8988T (cell line): ENCODE results near the gene PROSER3.

Source experiments
- DNase-seq: peaks from one replicate; pipeline ENCODE4 v3.0.0; 2011

The PROSER3 gene

GRCh38 chr19:35739275-35740107, 18.5 kb upstream of the PROSER3 start:
- no peak for DNase-seq

- DNase-seq = no peak
Measured at GRCh38 chr19:35740108-35740422, 17.9 kb upstream of the PROSER3 start.

- peak; percentile 100 for DNase-seq
Measured at GRCh38 chr19:35740423-35741202, 17.4 kb upstream of the PROSER3 start.

GRCh38 chr19:35741203-35741515, 16.8 kb upstream of the PROSER3 start:
- DNase-seq = no peak

GRCh38 chr19:35742121-35742724, 15.8 kb upstream of the PROSER3 start, which contains the start of gene IGFLR1:
Gene IGFLR1 (minus strand): TSS chr19:35742452. CDS start chr19:35741180, 1,272 bp downstream.
- no peak for DNase-seq

GRCh38 chr19:35743640-35744429, 14.1 kb upstream of the PROSER3 start:
- DNase-seq = no peak

- peak; percentile 81 for DNase-seq
Measured at GRCh38 chr19:35744430-35745327, 13.3 kb upstream of the PROSER3 start.

- DNase-seq = peak; percentile 94
Measured at GRCh38 chr19:35745328-35746086, 12.5 kb upstream of the PROSER3 start, which contains the start of the genes PSENEN and U2AF1L4. Gene PSENEN (plus strand): TSS chr19:35745651. CDS start chr19:35745931, 280 bp downstream. Gene U2AF1L4 (minus strand): TSS chr19:35745418. CDS start chr19:35745391, 27 bp downstream.

- DNase-seq = no peak
Measured at GRCh38 chr19:35746087-35746462, 11.9 kb upstream of the PROSER3 start.

- DNase-seq = no peak
Measured at GRCh38 chr19:35746531-35746930, 11.4 kb upstream of the PROSER3 start.

GRCh38 chr19:35748106-35749020, 9.6 kb upstream of the PROSER3 start, which contains the start of gene LIN37:
Gene LIN37 (plus strand): TSS chr19:35748576. CDS start chr19:35748725, 149 bp downstream.
- peak; percentile 90 for DNase-seq

- DNase-seq = no peak
Measured at GRCh38 chr19:35750167-35750566, 7.8 kb upstream of the PROSER3 start.

- DNase-seq = no peak
Measured at GRCh38 chr19:35751839-35752745, 5.9 kb upstream of the PROSER3 start.

GRCh38 chr19:35752746-35753350, 5.1 kb upstream of the PROSER3 start:
- no peak for DNase-seq

- DNase-seq = no peak
Measured at GRCh38 chr19:35753634-35754369, 4.2 kb upstream of the PROSER3 start.

GRCh38 chr19:35754370-35755130, 3.4 kb upstream of the PROSER3 start:
- peak; percentile 24 for DNase-seq

- DNase-seq = no peak
Measured at GRCh38 chr19:35755131-35755549, 2.8 kb upstream of the PROSER3 start.
